Stimulated activated CD8-positive, alpha-beta memory T cell treated with anti-CD3 and anti-CD28 coated beads, Interleukin-12 subunit alpha, Interleukin-12 subunit beta, amount 100 ng/mL, for 1 hour (primary cell): ENCODE results near the gene UBE2E2.

ENCODE experiments used
- DNase-seq: peaks from one replicate; pipeline ENCODE4 v3.0.0-alpha.2; 2020; ENCODE audit warnings: low read depth

UBE2E2 gene

DNA sequence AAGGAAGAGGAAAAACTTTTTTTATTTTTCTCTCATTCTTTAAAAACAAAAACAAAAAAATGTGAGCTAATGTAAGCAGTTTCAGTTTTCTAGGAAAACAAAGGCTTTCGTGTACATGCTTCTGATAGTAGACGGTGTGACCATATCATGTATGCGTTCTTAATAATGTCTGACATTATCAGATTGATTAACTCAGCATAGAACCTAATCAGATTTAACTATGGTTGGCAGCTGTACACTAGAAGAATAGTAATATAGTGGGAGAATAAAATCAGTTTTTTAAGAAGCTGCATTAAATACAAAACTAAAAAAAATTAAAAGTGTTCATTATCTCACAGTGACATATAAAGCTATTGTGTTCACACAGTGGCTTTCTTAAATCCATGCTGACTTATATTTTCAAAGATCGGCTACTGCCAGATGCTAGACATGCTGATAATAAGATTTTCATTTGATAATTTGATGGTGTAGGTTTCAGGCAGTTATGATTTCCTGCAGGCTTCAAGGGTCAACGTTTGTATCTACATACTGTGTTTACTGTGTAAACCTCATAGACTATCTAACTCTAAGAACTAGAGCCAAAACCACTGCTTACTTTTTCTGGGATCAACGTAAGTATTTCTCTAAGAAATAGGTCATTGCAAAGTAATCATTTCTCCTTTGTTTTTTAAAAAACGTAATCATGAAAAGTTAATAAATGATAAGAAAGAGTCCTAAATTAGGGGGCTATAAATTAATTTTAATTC, 74.0 kb downstream of the UBE2E2 start:
- no peak for DNase-seq

- DNase-seq: no peak
Observed at GRCh38 chr3:23277688-23278087, 74.6 kb downstream of the UBE2E2 start.

GRCh38 chr3:23283625-23284024, 80.5 kb downstream of the UBE2E2 start:
- DNase-seq: no peak

DNA sequence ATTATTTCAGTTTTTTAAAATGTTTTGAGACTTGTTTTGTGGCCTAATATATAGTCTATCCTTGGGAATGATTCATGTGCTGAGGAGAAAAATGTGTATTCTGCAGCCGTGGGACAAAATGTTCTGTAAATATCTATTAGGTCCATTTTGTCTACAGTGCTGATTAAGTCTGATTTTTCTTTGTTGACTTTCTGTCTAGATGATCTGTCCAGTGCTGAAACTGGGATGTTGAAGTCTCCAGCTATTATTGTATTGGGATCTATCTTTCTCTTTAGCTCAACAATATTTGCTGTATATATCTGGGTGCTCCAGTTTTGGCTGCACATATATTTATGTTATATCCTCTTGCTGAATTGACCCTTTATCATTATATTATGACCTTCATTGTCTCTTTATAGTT, 85.2 kb downstream of the UBE2E2 start:
- DNase-seq: no peak

DNA sequence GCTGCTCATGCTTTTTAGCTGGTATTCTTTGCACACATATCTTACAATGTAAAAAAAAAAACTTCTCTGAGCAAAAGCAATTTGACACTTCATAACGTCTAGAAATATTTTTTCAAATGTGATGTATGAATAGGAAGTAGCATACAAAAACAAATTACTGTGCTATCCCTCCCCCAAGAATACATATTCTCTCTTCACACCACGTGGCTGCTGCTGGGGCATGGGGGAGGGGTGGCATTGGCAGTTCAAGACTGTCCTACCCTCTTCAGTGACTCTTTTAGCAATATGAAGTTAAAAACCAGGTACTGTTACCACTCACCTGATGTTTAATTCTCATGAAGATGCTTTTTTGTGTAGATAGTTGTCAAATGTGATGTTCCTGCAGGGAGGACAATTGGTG, 85.6 kb downstream of the UBE2E2 start:
- DNase-seq: no peak

DNA sequence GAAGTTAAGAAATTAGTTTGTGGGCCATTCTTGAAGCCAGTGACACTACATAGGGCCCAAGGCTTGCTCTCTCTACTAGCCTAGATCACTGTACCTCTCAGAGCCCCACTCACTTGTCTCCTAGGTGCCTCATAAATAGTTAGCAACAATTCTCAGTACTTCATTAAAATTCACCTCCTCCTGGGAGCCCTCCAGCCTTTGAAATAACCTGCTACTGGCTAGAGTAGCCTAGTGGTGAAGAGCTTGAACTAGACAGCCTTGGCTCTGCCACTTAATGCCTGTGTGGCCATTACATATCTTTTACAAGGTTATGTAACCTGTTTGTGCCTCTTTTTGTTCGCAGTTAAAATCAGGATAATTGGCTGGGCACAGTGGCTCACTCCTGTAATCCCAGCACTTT, 89.3 kb downstream of the UBE2E2 start:
- no peak for DNase-seq

GRCh38 chr3:23294770-23295387, 91.8 kb downstream of the UBE2E2 start:
- no peak for DNase-seq

DNA sequence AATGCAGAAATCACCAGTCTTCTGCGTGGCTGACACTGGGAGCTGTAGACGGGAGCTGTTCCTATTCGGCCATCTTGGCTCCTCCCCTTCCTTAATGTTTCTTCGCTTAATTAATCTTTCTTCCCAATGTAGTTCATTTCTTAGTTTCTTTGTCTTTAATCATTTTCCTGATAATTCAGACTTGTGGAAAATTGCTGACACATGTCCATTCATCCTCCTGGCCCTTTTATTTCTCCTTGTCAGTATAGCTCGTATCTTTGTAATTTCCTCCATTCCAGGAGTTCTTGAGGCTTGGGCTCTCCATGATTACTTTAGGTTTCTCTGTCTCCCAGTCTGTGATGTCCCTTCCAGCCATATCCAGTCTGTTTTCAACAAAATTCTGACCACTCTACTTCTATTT, 98.7 kb downstream of the UBE2E2 start:
- DNase-seq: no peak

DNA sequence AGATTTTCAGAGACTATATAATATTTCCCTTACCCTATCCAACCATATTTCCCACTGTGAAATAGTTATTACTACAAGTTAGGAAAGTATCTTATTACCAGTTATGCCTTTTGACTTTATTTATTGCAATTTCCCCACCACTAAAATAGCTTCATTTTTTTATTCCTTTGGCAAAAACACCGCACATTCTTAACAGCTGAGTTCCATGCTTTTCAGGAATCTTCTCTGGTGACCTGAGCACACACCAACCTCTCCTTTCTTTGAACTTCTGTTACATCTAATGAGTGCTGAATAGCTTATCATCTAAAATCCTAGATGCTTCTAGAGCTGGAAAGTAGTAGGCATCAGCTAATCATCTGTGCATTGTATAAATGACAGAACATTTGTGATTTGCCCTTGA, 99.1 kb downstream of the UBE2E2 start:
- DNase-seq: no peak

DNA sequence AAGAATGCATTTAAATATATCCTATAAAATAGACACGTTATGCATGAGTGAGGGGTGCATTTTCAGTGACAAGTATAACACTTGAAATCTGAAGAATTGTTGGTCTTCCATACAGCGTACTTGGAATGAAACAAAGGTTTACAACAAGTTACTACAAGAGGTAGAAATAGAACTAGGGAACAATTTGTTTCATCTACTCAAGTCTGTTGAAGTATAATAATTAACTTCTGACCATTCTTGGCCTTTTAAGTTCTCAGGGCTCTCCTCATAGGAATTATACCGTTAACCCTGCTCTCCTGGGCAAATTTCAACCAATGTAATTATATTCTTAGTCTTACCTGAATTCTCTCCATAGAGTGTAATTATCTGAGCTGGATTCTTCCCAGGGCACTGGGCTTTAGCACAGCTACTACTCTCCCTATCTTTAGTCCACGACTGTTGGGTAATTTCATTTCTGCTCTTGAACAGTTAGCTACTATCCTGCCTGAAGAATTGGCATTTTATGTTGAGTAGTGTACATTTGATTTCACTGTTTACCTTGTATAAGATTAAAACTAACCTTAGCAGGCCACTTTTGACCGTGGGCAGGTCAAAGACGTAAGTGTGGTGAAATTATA, 100.6 kb downstream of the UBE2E2 start:
- no peak for DNase-seq

GRCh38 chr3:23304424-23304823, 101.3 kb downstream of the UBE2E2 start:
- DNase-seq: no peak

DNA sequence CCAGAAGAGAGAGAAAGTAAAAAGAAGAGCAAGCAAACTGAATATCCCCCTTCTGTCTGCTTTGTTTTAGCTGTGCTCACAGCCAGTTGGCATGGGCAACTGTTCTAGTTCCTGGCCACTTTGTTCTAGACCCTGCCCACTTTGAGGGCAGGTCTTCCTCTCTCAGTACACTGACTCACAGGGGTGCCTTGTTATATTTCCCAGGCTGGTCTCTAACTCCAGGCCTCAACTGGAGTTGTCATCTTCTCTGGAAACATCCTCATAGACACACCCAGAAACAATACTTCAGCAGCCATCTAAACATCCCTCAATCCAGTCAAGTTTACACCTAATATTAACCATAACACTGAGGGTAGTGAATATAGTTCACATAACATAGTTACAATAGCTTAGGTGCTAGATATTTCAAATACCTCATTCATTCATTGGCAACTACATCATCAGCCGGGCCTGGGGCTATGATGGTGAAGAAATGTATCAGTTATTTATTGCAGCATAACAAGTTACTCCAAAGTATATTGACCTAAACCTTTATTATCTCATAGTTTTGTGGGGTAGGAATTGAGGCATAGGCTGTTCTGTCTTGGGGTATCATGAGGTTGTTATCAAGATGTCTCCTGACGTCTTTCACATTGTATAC, 106.0 kb downstream of the UBE2E2 start:
- no peak for DNase-seq

DNA sequence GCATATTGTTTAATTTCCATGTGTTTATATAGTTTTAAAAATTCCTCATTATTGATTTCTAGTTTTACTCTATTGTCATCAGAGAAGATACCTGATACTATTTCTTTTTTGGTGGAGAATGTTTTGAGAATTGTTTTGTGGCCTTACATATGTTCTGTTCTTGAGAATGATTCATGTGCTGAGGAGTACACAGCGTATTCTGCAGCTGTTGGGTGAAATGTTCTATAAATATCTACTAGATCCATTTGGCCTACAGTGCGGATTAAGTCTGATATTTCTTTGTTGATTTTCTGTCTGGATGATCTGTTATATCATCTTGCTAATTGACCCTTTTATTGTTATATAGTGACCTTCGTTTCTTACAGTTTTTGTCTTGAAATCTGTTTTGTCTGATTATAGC, 109.7 kb downstream of the UBE2E2 start:
- no peak for DNase-seq

- no peak for DNase-seq
Observed at GRCh38 chr3:23314981-23315762, 112.0 kb downstream of the UBE2E2 start.

DNA sequence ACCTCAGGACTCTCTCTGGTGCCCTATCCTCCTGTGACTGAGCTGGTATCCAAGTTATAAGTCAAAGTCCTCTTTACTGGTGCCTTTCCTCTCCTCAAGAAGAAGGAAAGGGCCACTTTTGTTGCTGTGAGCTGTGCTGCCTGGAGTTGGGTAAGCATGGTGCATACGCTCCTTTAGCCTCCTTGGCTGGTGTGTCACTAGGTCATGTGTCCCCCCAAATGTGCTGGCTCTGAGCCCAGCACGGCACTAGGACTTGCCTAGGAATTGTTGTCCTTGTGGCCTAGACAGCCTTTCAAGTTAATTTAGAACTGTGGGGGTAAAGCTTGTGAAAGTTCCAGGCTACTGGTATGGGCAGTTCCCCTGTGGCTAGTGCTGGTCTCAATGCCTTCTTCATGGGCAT, 113.8 kb downstream of the UBE2E2 start:
- no peak for DNase-seq

GRCh38 chr3:23319366-23320312, 116.5 kb downstream of the UBE2E2 start:
- DNase-seq: no peak

DNA sequence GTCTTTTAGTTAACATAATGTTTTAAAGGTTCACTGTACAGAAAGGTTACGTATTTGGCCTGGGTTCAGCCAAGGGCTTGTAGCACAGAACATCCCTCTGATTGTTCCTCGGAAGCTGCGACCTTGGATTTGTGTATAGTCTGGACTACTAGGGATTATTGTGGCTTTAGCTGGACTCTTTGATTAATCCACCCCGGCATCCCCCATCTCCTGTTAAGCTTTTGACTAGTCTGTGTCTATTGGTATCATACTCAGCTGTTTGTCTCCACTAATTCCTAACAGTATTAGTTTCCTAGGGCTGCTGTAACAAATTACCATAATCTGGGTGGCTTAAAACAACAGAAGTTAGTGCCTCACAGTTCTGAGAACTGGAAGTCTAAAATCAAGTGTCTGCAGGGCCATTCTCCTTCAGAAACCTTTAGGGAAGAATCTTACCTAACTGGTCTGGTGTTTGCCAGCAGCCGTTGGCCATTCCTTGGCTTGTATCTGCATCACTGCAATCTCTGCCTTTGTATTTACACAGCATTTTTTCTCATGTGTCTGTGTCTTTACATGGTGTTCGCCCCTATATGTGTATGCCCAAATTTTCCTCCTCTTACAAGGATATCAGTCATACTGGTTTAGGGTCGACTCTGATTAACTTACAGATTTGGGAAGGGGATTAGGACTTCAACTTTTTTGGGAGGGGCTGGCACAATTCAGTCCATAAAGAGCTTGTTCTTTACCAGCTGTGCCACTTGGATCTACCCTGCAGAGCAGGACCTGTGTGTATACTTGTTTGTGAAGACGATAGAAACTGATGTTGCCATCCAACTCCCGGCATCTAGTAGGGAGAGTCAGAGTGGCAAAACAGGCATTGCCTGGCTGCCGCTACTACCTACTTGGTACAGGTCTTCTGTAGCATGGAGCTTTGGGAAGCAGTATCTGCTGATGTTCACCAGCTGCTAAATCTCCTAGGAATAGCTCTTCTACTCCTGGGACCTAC, 117.8 kb downstream of the UBE2E2 start:
- no peak for DNase-seq

- DNase-seq: no peak
Observed at GRCh38 chr3:23324745-23325144, 121.6 kb downstream of the UBE2E2 start.

DNA sequence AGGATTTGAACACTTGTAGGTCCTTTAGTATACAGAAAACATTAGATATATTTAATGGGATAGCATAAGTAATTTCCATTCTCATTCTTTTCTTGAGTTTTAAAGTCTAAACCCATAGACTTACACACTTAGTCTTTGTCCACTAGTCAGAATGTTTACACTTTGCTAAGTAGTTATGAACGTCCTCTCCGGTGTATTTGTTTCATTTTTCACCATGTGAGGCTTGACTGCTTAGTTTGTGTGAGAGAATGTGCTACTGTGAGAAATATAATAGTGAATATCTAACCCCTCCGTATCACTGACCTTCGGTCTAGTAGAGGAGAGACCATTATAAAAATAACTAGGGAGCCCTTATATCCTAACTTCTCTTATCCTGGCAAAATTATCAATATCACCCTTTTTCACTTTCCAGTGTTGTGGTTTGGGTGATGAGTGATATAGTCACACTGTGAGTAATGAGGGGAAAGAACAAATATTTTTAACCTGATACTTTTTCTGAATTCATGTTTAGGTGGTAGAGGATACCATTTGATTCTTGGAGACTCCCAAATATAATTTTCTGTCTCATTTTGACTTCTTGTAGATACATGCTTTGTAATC, 122.4 kb downstream of the UBE2E2 start:
- DNase-seq: no peak
